K562 (cell line): ENCODE measurements around the gene PCBP3. TPM values are rescaled to one million over a fixed set of nuclear protein-coding genes. Genes with fewer than 3 reads are reported as not detected.

Experiments
- ARID3A ChIP-seq: IDR thresholded peaks from 2 replicates; pipeline ENCODE4 v1.6.1; 2012; ENCODE audit warnings: low read depth, low read length, improper control_type of control experiment, borderline replicate concordance
- ARNT ChIP-seq, 2 experiments: fragments of 450-650 bp; IDR thresholded peaks; 2 replicates each; pipeline ENCODE4 v1.6.1; 2016; ENCODE audit warnings: mild to moderate bottlenecking in 1 of 2
- E2F8 ChIP-seq: fragments of 450-650 bp; IDR thresholded peaks from 2 replicates; pipeline ENCODE4 v1.7.1; 2018; ENCODE audit warnings: mild to moderate bottlenecking, low read depth; ENCODE audit not compliant: partially characterized antibody
- HDAC8 ChIP-seq: fragments of 450-650 bp; IDR thresholded peaks from 2 replicates; pipeline ENCODE4 v1.6.1; 2016; ENCODE audit warnings: mild to moderate bottlenecking, missing genetic modification characterization, moderate library complexity, missing compliant biosample characterization
- SRSF7 ChIP-seq: fragments of 200-400 bp; formaldehyde crosslinking; optimal IDR thresholded peaks from 2 replicates; pipeline ENCODE3; 2017; ENCODE audit warnings: mild to moderate bottlenecking, low read depth, low read length
- ZBTB26 ChIP-seq: fragments of 450-650 bp; formaldehyde crosslinking; IDR thresholded peaks from 2 replicates; pipeline ENCODE4 v1.4.0; 2022; ENCODE audit warnings: missing genetic modification characterization
- polyA plus RNA-seq, 8 experiments: library from polyadenylated mRNA; depleted of rRNA in 4 of 8; stranded (reverse) in 5 of 8; unstranded in 3 of 8; fragments of >200 nt; fragmentation: Nextera tagmentation in 2 of 8; fragmentation: Illumina TruSeq in 1 of 8; extraction: Ambion mirVana in 2 of 8; extraction: Trizol in 1 of 8; gene quantifications; 2 replicates each; pipeline versions ENCODE4 v1.2.1 to v1.2.3, GENCODE V29; 2011 to 2014; ENCODE audit warnings: inconsistent platforms in 1 of 8, missing spikeins in 1 of 8
- total RNA-seq, 7 experiments: library from RNA; depleted of rRNA in 6 of 7; stranded (reverse); fragments of >200 nt in 6 of 7; fragmentation: Illumina TruSeq in 2 of 7; extraction: Trizol in 2 of 7; gene quantifications; 2 replicates each; pipeline versions ENCODE4 v1.2.1 to v1.2.3, GENCODE V29; 2011 to 2021; ENCODE audit warnings: low replicate concordance in 1 of 7

PCBP3 gene
- total and polyA plus RNA-seq, 9 of the 15 experiments (the other 6 are each of a cell fraction or from before 2014, with no cell fraction given) = 0.18 TPM; not detected in 8

GRCh38 chr21:45838634-45839033 lies 195.1 kb downstream of the PCBP3 start (continued):
- TF ChIP-seq ARID3A = no peak
- no peak for TF ChIP-seq SRSF7
- TF ChIP-seq ZBTB26 (CRISPR knock-in tag) = no peak
- TF ChIP-seq ARNT (IDR thresholded peaks at IDR 0.05) = no peak
- no peak for TF ChIP-seq E2F8
- no peak for TF ChIP-seq HDAC8 (tag)
- TF ChIP-seq, all 486 proteins: peak for 0
